Measurements from ENCODE around the gene STRIT1. TPM values are rescaled to one million over a fixed set of nuclear protein-coding genes. Genes with fewer than 3 reads are reported as not detected.

STRIT1 gene
- total RNA-seq, result not detected
- not detected for polyA plus RNA-seq
- not detected for total RNA-seq

DNA sequence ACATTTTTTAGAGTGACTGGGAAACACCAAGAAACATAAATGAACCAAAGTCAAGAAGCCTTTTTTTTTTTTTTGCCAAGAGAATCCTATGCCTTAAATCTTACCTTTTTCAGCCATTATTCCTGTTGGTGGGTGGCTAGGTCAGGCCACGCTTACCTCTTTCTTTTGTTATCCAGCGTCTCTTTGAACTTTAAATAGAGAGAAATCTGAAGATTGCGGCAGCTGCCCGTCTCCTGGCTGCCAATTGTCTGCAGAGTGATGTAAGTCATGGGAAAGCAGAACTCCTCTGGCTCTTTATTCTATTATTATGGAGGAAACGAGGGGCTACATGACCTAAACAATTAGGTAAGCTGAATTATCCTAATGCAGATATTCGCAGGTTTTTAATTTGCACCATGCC, at the start of gene STRIT1:
Gene STRIT1, minus strand, starts transcription at position 168 of the 400 bp plus-strand sequence.
- no peak within 1 kb of the TSS for H3K4me3 Mint-ChIP-seq
- CTCF ChIA-PET, result no interaction called here
- intact Hi-C loops (cut with micrococcal nuclease), result loop anchor here in 1 of 2 donors (10.0 kb wide), 1 partner anchor 1069 kb away; no protein-coding TSS in a partner anchor
- ATAC-seq, result no peak
- H3K9me3 Mint-ChIP-seq, result peaks cover 0 to 21% (median 8%) of the 10 kb centered on the region in 11 donors
- H3K27ac ChIP-seq (ENCODE audit: low read depth, low read length), result no peak within 1 kb of the TSS
- no peaks in the 10 kb centered on the region for H3K9me3 ChIP-seq (ENCODE audit: control insufficient read depth in 2 of 3, low read length in 3 of 3)
- no peaks in the 10 kb centered on the region for H3K4me1 ChIP-seq (ENCODE audit: control insufficient read depth in 2 of 2, insufficient read depth in 2 of 2, low read length in 2 of 2)
- no peak within 1 kb of the TSS for H3K27ac Mint-ChIP-seq
- H3K4me1 Mint-ChIP-seq, result no peaks in the 10 kb centered on the region
- H3K4me3 ChIP-seq (ENCODE audit: low read length), result no peak within 1 kb of the TSS
- no peak for DNase-seq
- no peaks in the 10 kb centered on the region for H3K36me3 ChIP-seq (ENCODE audit: control insufficient read depth in 2 of 3, insufficient read depth in 3 of 3, low read length in 3 of 3)
- peaks cover 0 to 7% (median 3%) of the 10 kb centered on the region in 5 donors for H3K27me3 Mint-ChIP-seq
- H3K27me3 ChIP-seq (ENCODE audit: control insufficient read depth in 2 of 2, insufficient read depth in 2 of 2, low read length in 2 of 2), result no peaks in the 10 kb centered on the region
- POLR2A ChIA-PET, result no interaction called here
- no peaks in the 10 kb centered on the region for H3K36me3 Mint-ChIP-seq

DNA sequence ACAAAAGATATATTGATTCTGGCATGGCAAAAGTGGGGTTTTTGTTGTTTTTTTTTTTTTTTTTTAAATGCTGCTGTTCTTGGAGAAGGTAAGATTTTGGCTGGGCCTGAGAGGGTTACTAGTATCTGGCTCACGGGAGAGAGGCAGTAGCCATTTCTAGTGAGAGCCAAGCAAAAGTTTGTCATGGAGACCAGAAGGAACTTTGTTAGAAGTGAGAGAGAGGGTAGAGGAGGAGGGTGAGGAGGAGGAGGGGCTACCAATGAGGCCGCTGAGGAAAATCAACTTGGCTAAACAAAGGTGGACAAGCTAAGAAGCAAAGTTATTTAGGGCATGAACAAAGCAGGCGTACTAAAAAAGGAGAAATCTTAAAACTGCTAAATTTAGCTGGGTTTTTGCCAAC, 48.9 kb upstream of the STRIT1 start:
- H3K4me3 ChIP-seq (ENCODE audit: low read length), result no peak overlapping the region
- no peaks in the 10 kb centered on the region for H3K9me3 ChIP-seq (ENCODE audit: control insufficient read depth in 2 of 3, low read length in 3 of 3)
- no peak for ATAC-seq
- no peaks in the 10 kb centered on the region for H3K4me1 Mint-ChIP-seq
- H3K4me1 ChIP-seq (ENCODE audit: control insufficient read depth in 2 of 2, insufficient read depth in 2 of 2, low read length in 2 of 2), result no peaks in the 10 kb centered on the region
- no peak overlapping the region for H3K27ac Mint-ChIP-seq
- no peaks in the 10 kb centered on the region for H3K36me3 ChIP-seq (ENCODE audit: control insufficient read depth in 2 of 3, insufficient read depth in 3 of 3, low read length in 3 of 3)
- CTCF ChIA-PET, result no interaction called here
- intact Hi-C loops (cut with micrococcal nuclease), result no loop called here
- no peaks in the 10 kb centered on the region for H3K36me3 Mint-ChIP-seq
- no peak overlapping the region for H3K4me3 Mint-ChIP-seq
- POLR2A ChIA-PET, result no interaction called here
- no peak overlapping the region for H3K27ac ChIP-seq (ENCODE audit: low read depth, low read length)
- H3K27me3 ChIP-seq (ENCODE audit: control insufficient read depth in 2 of 2, insufficient read depth in 2 of 2, low read length in 2 of 2), result no peaks in the 10 kb centered on the region
- H3K27me3 Mint-ChIP-seq, result peaks cover 0 to 11% (median 0%) of the 10 kb centered on the region in 5 donors
- DNase-seq, result no peak
- no peaks in the 10 kb centered on the region for H3K9me3 Mint-ChIP-seq

DNA sequence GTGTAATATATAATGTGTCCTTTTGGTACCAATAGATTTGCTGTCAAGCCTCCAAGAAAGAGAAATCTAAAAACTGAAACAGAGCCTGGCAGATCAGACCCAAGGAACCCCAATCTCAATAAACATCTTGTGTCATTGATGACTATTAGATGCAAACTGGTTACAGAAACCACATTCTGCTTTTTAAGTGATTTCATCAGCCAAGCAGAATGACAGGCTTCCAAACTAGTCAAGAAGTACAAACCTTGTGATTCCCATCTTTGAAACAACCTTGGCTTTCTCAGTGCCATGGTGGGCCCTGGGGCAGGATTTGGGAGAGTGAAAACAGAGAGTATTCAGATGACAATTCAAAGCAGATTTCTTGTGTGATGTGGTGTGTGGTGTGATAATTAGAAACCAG, 45.6 kb upstream of the STRIT1 start:
- no peaks in the 10 kb centered on the region for H3K36me3 Mint-ChIP-seq
- H3K27ac ChIP-seq (ENCODE audit: low read depth, low read length), result no peak overlapping the region
- DNase-seq (no peak), ATAC-seq (no peak)
- no peaks in the 10 kb centered on the region for H3K27me3 ChIP-seq (ENCODE audit: control insufficient read depth in 2 of 2, insufficient read depth in 2 of 2, low read length in 2 of 2)
- CTCF ChIA-PET, result no interaction called here
- no peaks in the 10 kb centered on the region for H3K4me1 ChIP-seq (ENCODE audit: control insufficient read depth in 2 of 2, insufficient read depth in 2 of 2, low read length in 2 of 2)
- H3K27me3 Mint-ChIP-seq, result peaks cover 0 to 11% (median 5%) of the 10 kb centered on the region in 5 donors
- H3K9me3 ChIP-seq (ENCODE audit: control insufficient read depth in 2 of 3, low read length in 3 of 3), result no peaks in the 10 kb centered on the region
- no peak overlapping the region for H3K4me3 Mint-ChIP-seq
- no peaks in the 10 kb centered on the region for H3K9me3 Mint-ChIP-seq
- intact Hi-C loops (cut with micrococcal nuclease), result no loop called here
- H3K4me1 Mint-ChIP-seq, result peaks cover 0 to 16% (median 10%) of the 10 kb centered on the region in 7 donors
- H3K36me3 ChIP-seq (ENCODE audit: control insufficient read depth in 2 of 3, insufficient read depth in 3 of 3, low read length in 3 of 3), result no peaks in the 10 kb centered on the region
- H3K27ac Mint-ChIP-seq, result no peak overlapping the region
- POLR2A ChIA-PET, result no interaction called here
- no peak overlapping the region for H3K4me3 ChIP-seq (ENCODE audit: low read length)

DNA sequence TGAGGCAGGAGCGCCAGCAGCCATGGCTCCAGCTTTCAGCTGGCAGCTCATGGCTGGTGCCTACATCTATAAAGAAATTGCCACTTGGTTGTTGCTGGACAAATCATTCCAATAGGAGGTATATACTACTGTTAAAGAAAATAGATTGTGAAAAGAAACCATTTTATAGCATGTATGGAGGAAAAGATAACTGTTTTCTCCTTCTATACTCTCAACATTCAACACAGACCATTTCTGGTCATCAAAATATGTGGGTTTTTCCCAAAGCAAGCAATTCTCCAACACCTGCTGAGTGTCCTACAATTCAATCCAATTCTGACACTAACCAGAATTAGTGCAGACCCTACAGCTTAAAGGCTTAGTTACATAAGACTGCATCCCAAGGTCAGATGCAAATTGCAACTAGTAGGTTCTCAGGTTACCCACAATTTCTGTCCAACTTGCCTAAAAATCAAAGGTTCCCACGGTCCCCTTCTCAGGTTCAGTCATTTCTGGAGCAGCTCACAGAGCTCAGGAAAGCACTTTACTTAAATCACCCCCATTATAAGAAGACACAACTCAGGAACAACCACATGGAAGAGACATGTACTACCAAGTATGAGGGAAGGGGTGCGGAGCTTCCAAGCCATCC, 42.4 kb upstream of the STRIT1 start:
- Mint-ChIP-seq H3K4me1 (peaks cover 0 to 17% (median 10%) of the 10 kb centered on the region in 7 donors), H3K4me3 (no peak overlapping the region), H3K27ac (no peak overlapping the region), H3K27me3 (peaks cover 0 to 10% (median 2%) of the 10 kb centered on the region in 5 donors), H3K9me3 (no peaks in the 10 kb centered on the region), H3K36me3 (no peaks in the 10 kb centered on the region)
- Histone ChIP-seq H3K4me1 (ENCODE audit: control insufficient read depth in 2 of 2, insufficient read depth in 2 of 2, low read length in 2 of 2) (no peaks in the 10 kb centered on the region), H3K36me3 (ENCODE audit: control insufficient read depth in 2 of 3, insufficient read depth in 3 of 3, low read length in 3 of 3) (no peaks in the 10 kb centered on the region), H3K27ac (ENCODE audit: low read depth, low read length) (no peak overlapping the region), H3K4me3 (ENCODE audit: low read length) (no peak overlapping the region), H3K9me3 (ENCODE audit: control insufficient read depth in 2 of 3, low read length in 3 of 3) (no peaks in the 10 kb centered on the region), H3K27me3 (ENCODE audit: control insufficient read depth in 2 of 2, insufficient read depth in 2 of 2, low read length in 2 of 2) (no peaks in the 10 kb centered on the region)
- ATAC-seq (no peak), DNase-seq (no peak)
- intact Hi-C loops (cut with micrococcal nuclease), result no loop called here
- POLR2A ChIA-PET, result no interaction called here
- CTCF ChIA-PET, result no interaction called here

DNA sequence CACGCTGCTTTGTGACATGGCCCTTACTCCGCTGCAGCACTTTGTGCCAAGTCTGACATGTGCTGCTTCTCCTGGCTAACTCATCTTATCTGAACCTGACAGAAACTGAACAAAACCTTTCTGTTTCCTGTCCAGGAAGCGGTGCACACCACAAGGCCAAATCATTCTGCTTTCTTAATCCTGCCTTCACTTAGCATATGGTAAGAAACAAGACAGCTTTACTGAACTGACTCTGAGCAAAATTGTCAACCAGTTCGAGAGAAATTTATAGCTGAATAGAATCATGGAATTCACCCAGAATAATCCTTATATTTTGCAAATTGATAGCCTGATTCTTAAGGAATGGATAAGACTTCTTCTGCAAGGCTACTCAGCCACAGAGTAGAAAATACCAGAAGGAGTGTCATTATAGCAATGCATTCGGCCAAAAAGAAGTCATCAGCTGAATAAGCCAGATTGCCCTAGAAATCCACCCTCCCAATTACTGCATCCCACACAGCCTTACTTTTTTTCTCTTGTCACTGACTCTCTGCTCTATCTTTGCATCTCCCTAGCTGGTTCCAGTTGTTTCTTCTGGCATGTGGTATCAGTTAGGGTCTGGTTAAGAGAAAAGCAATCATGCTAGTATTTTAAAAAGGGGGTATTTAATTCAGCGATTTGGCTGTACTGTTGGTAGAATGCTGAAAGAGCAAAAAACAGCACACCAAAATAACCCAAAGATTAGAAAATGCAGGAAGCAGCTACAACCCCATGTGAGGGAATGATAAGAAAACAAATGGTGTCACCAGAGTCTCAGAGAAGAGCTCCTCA, 41.6 kb upstream of the STRIT1 start:
- no peak overlapping the region for H3K27ac ChIP-seq (ENCODE audit: low read depth, low read length)
- no peaks in the 10 kb centered on the region for H3K36me3 Mint-ChIP-seq
- ATAC-seq (peak; percentile 67), DNase-seq (peak in 1 of 9 donors; percentile 8)
- H3K4me3 ChIP-seq (ENCODE audit: low read length), result no peak overlapping the region
- H3K36me3 ChIP-seq (ENCODE audit: control insufficient read depth in 2 of 3, insufficient read depth in 3 of 3, low read length in 3 of 3), result no peaks in the 10 kb centered on the region
- peak overlapping the region in 2 of 9 donors; percentile 12 to 42 for H3K27ac Mint-ChIP-seq
- H3K9me3 Mint-ChIP-seq, result no peaks in the 10 kb centered on the region
- CTCF ChIA-PET, result no interaction called here
- H3K27me3 Mint-ChIP-seq, result peaks cover 0 to 10% (median 0%) of the 10 kb centered on the region in 5 donors
- peak overlapping the region in 2 of 10 donors; percentile 0 to 3 for H3K4me3 Mint-ChIP-seq
- H3K4me1 Mint-ChIP-seq, result peaks cover 0 to 17% (median 10%) of the 10 kb centered on the region in 7 donors
- intact Hi-C loops (cut with micrococcal nuclease), result no loop called here
- POLR2A ChIA-PET, result no interaction called here
- no peaks in the 10 kb centered on the region for H3K27me3 ChIP-seq (ENCODE audit: control insufficient read depth in 2 of 2, insufficient read depth in 2 of 2, low read length in 2 of 2)
- no peaks in the 10 kb centered on the region for H3K4me1 ChIP-seq (ENCODE audit: control insufficient read depth in 2 of 2, insufficient read depth in 2 of 2, low read length in 2 of 2)
- H3K9me3 ChIP-seq (ENCODE audit: control insufficient read depth in 2 of 3, low read length in 3 of 3), result no peaks in the 10 kb centered on the region

DNA sequence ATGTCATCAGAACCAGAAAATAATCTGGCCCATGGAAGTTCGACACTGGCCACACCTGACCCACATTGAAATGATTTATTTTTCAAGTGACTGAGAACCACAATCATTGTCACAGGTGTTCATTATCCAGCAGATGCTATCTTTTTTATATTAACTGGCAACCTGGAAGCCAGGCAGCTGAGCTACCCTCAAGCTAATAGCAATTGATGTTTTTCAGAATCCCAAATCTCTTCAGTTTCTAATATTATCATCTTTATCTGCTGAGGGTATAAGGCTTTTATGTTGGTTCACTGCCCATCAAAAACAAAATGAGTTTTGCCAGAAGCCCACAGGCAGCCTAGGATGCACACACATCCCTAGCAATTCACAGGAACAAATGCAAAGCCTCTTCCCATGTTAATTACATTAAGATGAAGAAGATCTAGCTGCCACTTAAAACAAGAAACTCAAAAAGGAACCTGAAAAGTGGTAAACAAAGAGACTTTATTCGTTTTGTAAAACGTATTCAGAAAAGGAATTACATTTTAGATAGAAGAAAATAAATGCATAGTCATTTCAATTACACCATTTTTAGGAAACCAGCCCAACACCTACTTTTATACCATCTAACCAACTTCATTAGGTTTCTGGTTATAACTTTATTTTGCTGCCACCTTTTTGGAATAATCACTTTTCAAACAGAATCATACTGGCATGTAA, 40.9 kb upstream of the STRIT1 start:
- Histone ChIP-seq H3K36me3 (ENCODE audit: control insufficient read depth in 2 of 3, insufficient read depth in 3 of 3, low read length in 3 of 3) (no peaks in the 10 kb centered on the region), H3K4me1 (ENCODE audit: control insufficient read depth in 2 of 2, insufficient read depth in 2 of 2, low read length in 2 of 2) (no peaks in the 10 kb centered on the region), H3K9me3 (ENCODE audit: control insufficient read depth in 2 of 3, low read length in 3 of 3) (no peaks in the 10 kb centered on the region), H3K4me3 (ENCODE audit: low read length) (no peak overlapping the region), H3K27ac (ENCODE audit: low read depth, low read length) (no peak overlapping the region), H3K27me3 (ENCODE audit: control insufficient read depth in 2 of 2, insufficient read depth in 2 of 2, low read length in 2 of 2) (no peaks in the 10 kb centered on the region)
- intact Hi-C loops (cut with micrococcal nuclease), result no loop called here
- no peaks in the 10 kb centered on the region for H3K9me3 Mint-ChIP-seq
- peak overlapping the region in 1 of 9 donors; percentile 12 for H3K27ac Mint-ChIP-seq
- POLR2A ChIA-PET, result no interaction called here
- no peak for DNase-seq
- ATAC-seq, result no peak
- peaks cover 0 to 6% (median under 1%) of the 10 kb centered on the region in 5 donors for H3K27me3 Mint-ChIP-seq
- peaks cover 0 to 17% (median 10%) of the 10 kb centered on the region in 7 donors for H3K4me1 Mint-ChIP-seq
- CTCF ChIA-PET, result no interaction called here
- no peaks in the 10 kb centered on the region for H3K36me3 Mint-ChIP-seq
- peak overlapping the region in 2 of 10 donors; percentile 0 to 3 for H3K4me3 Mint-ChIP-seq

All from naive thymus-derived CD4-positive, alpha-beta T cell (primary cell).